Measurements from ENCODE around the gene SEPTIN1.

Gene SEPTIN1, protein sequence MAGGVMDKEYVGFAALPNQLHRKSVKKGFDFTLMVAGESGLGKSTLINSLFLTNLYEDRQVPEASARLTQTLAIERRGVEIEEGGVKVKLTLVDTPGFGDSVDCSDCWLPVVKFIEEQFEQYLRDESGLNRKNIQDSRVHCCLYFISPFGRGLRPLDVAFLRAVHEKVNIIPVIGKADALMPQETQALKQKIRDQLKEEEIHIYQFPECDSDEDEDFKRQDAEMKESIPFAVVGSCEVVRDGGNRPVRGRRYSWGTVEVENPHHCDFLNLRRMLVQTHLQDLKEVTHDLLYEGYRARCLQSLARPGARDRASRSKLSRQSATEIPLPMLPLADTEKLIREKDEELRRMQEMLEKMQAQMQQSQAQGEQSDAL

DNA sequence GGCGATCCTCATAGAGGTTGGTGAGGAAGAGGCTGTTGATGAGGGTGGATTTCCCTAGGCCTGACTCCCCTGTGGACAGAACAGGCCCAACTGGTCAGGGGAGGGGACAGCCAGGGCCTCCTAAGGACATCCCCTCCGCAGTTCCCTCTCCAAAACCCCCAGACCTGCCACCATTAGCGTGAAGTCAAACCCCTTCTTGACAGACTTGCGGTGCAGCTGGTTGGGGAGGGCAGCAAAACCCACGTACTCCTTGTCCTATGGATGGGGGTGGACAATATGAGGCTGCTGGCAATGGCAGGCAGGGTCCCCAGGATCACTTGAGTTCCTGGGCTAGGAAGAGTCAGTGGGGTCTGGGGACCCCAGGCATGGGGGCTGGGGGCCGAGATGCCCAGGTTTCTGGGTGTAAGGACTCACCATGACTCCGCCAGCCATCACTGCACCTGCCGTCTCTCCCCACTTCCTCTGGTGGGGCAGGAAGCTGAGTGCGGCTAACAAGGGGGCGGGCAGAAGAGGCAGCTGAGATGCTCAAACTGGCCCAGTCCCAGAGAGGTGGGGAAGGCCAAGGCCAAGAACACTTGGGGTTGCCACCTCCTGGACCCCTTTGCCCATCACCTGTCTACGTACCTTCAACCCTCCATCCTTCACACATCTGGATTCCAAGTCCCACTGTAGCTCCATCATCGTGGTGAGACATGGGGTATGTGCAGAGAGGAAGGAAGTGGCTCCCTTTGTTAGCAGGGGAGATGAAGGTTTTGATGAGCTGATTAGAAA, at the start of gene SEPTIN1:
Gene SEPTIN1 (minus strand): TSS at position 451 of the 771 bp plus-strand sequence. CDS start 19 bp downstream, at position 432.
- no peak for DNase-seq

DNA sequence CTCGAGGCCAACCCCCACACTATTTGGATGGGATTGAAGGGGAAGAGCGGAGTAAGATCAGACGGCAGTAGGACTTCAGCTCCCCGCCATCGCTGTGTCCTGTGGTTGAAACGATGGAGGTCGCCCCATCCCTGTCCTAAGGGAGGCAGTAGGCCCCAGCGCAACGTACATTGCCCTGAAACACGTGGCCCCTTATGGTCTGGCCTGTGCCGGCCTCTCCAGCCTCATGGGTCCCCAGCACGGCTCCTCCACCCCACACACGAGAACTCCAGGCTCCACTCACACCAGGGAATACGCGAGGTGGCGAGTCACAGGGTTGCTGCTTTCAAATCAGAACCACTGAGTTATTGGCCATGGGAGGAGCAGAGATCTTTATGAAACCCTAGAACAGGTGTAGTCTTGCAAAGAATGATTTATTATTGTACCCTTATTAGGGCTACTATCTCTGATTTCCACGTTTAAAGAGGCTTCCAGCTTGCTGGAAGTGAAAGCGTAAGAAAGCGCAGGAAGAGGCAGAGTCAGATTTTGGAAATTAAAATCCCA, 48.1 kb upstream of the SEPTIN1 start:
- DNase-seq, result no peak

DNA sequence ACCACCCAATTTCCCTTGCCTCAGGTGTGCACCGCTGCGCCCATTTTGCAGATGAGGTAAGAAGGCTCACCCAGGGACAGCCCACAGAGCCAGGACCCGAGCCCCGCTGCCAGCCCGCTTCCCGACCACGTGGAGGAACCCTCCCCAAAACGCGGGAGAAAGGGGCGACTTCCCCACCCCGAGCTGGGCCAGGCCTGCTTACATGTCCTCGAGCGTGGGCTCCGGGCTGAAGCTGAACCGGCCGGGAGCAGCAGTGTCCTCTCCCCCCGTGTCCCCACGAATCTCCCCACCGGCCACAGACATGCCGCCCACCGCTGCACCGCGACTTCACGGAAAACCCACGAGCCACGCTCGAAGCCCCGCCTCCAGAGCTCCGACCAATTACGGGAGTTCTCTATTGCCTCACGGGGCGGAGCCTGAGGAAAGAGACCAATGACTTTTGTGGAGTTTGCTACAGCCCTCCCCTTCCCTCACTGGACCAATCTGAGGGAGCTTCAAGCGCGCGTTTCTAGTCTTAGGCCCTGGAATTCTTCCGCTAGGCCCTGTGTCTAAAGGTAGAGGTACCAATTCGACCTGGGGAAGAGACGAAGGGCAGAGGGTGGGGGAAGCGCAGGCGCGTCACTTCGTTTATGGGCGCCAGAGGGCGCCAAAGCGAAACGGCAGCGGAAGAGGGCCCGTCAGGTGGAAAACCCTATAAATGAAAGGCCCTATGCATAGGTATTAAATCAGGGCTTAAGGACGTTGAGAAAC, 47.5 kb upstream of the SEPTIN1 start, which contains the start of gene DCTPP1:
Gene DCTPP1 (minus strand): TSS at position 353 of the 750 bp plus-strand sequence. CDS start 50 bp downstream, at position 303.
- DNase-seq, result peak; percentile 98

DNA sequence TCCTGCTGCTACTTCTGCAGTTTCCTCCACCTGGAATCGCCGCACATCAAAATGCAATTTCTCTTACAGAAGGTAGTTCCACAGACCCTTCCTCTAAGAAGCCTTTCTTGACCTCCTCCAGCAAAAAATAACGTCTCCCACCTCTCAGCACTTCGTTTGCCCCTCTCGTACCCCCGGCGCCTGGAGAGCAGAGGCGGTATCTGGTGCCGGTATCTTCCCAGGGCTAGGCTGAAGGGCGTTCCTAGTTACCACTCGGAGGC, 47.0 kb upstream of the SEPTIN1 start:
- DNase-seq, result no peak

DNA sequence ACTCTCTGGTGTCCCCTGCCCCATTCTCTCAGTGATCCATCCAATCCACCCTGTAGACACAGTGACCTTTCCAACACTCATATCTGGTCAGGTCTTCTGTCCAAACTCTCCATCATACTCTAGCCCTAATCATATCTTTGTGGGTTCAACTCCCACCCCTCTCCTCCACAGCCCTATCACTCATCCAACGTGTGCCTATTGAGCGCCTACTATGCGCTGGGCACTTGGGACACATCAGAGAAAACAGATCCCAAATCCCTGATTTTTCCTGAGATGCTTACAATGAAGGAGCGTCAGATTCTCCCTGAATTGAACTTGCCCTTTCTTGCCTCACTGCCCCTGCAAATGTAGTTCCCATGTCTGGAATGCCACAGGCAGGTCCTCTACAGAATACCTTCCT, 45.7 kb upstream of the SEPTIN1 start:
- no peak for DNase-seq

DNA sequence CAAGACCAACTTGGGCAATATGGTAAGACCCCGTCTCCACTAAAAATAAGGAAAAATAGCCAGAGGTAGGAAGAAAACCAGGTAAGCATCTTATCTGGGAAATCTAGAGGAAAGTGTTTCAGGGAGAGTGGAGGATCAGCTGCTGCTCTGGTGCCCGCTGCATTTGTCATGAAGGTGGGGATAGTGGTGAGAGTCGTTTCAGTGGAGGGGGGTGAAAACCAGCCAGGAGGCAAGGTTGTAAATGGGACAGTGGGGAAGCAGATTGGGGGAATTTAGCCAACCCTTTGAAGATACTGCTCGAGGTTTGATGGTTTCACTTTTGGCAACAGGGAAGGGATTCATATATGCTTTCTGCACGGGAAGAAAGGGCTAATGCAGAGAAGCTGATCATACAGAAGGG, 38.6 kb upstream of the SEPTIN1 start:
- DNase-seq, result no peak

DNA sequence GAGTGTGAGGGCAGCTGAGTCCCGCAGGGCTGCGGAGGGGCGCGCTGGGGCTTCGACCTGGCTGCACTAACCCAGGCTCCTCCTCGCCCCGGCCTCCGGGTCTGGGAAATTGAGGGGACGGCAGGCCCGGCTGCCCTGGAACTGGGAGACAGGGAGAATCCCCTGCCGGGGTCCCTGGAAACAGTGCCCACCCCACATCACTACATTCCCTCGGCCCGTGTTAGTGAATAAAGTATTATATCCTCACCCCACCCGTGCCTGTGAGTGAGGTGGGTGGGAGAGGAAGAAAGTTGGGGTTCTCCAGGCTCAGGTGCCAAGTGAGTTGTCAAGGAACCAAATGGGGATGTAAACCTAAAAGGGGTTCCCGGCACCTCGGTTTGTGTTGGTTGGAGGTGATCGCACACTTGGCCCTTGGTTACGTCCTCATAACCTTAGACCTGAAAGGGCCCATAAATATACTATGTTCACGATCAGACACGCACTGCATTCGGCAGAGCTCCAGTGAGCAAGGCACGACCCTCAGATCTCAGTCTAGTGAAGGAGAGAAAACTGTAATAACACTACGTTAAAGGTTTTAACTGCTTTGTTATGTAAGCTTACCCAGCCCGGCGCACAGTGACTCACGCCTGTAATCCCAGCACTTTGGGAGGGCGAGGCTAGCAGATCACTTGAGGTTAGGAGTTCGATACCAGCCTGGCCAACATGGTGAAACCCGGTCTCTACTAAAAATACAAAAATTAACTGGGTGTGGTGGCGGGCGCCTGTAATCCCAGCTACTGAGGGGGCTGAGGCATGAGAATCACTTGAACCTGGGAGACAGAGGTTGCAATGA, 36.2 kb upstream of the SEPTIN1 start:
- no peak for DNase-seq

DNA sequence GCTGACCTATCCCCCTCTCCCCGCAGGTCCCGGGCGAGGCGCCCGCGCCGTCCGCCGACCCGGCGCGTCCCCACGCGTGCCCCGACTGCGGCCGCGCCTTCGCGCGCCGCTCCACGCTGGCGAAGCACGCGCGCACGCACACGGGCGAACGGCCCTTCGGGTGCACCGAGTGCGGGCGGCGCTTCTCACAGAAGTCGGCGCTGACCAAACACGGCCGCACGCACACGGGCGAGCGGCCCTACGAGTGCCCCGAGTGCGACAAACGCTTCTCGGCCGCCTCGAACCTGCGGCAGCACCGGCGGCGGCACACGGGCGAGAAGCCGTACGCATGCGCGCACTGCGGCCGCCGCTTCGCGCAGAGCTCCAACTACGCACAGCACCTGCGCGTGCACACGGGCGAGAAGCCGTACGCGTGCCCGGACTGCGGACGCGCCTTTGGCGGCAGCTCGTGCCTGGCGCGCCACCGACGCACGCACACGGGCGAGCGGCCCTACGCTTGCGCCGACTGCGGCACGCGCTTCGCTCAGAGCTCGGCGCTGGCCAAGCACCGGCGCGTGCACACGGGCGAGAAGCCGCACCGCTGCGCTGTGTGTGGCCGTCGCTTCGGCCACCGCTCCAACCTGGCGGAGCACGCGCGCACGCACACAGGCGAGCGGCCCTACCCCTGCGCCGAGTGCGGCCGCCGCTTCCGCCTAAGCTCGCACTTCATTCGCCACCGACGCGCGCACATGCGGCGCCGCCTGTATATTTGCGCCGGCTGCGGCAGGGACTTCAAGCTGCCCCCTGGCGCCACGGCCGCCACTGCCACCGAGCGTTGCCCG, 35.4 kb upstream of the SEPTIN1 start:
- DNase-seq, result peak; percentile 91

DNA sequence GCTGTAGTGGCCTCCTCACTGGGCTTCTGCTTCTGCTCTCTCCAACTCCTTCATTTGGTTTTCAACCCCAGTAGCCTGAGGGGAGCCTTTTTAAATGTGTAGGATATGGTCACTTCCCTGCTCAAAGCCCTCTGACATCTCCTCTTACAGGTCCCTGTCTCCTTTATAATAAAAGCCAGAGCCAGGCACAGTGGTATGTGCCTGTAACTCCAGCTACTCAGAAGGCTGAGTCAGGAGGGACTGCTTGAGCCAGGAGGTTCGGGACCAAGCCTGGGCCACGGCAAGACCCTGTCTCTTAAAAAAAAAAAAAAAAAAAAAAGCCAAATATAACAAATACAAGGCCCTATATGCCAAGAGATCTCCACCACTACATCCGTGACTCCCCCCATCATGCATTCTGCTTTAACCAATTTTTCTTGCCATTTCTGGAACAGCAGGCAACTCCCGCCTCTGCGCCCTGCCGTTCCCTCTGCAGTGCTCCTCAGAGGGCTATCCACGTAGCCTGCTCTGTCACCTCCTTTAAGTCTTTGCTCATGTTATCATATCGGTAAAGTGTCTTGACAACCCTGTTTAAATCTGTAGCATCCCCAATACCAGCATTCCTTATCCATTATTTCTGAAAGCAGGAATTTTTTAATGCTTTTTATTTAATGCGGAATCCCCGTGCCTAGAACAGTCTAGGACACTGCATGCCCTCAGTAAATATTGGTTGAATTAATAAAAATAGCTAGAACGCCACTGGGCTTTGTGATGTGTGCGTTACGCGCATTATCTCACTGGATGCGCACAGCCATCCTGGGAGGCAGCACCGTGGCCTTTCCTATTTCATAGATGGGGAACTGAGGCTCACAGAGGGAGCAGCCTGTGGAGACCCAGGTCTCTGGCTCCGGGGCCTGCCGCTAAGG, 34.5 kb upstream of the SEPTIN1 start:
- peak; percentile 78 for DNase-seq

DNA sequence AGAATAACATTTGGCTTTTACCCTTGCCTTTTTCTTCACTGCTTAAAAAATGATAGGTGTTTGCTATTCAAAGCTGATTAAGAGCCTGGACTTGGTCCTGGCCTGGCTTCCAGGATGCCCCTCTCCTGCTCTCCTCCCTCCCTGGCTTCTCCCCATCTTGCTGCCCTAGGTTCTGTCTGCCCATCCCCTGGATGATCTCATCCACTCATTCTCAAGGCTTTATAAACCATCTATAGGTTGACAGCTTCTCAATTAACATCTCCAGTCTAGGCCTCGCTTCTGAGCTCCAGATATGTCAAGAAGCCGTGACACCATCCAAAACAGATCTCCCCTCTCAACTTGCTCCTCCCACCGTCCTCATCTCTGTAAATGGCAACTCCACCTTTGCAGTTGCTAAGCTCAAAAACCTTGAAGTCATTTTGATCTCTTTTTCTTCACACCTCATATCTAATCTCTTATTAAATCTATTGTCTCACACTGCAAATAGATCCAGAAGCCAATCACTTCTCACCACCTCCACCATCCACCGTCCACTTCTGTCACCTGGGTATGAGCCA, 33.8 kb upstream of the SEPTIN1 start:
- no peak for DNase-seq

DNA sequence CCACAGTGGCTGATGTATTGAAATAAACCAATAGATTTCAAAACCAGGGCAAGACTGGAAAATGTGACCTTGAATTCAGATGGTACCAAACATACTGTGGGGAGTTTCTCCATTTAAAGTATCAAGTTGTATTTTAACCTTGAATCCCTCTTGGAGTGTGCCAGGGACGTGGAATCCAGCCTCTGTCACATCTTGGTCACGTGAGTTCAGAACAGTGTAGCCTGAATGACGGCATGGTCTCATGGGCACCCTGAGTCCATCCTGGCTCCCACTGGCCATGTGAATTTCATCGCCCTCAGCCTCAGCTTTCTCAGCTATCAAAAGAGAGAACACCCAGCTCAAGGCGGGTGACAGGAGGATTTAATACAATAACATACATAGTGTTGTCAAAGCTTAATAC, 31.8 kb upstream of the SEPTIN1 start:
- DNase-seq, result no peak

DNA sequence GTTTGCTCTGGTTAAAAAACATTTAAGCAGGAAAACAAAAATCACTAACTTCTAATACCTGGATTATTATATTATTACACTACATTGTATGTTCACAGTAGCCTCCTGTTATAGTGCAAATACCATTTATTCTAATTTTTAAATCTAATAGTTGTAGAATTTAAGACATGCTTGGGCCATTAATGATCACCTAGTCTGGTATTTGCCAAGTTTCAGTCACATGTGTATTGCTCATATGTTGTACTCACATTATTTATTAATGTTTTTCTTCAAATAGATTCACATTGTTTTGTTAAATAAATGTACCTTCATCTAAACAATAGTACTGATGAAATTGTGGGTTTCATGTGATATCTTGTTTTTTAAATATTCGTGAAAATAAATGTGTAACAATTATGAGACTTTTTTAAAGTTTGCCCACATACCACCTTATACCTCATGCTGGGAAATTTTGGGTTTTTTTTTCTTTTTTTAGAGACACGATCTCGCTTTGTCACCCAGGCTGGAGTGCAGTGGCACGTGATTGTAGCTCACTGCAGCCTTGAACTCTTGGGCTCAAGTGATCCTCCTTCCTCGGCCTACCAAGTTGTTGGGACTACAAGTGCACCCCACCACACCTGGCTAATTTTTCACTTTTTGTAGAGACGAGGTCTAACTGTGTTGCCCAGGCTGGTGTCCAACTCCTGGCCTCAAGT, 30.9 kb upstream of the SEPTIN1 start:
- no peak for DNase-seq

DNA sequence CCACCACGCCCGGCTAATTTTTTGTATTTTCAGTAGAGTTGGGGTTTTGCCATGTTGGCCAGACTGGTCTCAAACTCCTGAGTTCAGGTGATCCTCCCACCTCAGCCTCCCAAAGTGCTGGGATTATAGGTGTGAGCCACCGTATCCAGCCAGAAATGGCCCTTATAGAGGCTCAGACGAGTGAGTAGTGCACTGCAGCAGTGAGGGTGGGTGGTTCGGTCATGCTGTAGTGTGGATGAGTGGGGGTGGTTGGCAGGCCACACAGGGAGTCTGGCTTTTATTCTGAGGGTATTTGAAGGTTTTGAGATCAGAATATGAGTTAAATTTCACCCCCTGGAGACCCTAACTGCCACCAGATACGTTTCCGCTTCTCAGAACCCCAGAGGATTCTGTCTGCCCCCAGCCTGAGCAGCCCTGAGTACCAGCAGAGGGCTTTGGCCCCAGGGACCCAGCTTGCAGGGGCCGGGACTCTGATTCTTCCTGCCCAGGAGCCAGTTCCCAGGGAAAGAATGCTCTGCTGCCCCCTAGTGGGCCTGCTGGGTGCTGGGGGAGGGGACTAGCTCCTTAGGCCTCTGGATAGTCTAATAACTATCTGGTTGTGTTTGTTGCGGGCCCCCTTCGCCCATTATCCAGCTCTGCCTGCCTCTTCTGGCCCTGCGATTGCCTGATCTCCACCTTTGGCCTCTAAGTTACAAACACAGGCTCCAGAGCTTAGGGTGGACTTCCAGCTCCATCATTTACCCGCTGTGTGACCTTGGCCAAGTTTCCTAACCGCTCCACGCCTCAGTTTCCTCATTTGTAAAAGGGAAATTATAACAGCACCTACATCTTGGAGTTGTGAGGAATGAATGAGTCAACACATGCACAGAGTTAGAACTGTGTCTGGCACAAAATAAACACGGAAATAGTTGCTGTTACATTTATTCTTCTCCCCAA, 27.0 kb upstream of the SEPTIN1 start:
- peak; percentile 97 for DNase-seq

DNA sequence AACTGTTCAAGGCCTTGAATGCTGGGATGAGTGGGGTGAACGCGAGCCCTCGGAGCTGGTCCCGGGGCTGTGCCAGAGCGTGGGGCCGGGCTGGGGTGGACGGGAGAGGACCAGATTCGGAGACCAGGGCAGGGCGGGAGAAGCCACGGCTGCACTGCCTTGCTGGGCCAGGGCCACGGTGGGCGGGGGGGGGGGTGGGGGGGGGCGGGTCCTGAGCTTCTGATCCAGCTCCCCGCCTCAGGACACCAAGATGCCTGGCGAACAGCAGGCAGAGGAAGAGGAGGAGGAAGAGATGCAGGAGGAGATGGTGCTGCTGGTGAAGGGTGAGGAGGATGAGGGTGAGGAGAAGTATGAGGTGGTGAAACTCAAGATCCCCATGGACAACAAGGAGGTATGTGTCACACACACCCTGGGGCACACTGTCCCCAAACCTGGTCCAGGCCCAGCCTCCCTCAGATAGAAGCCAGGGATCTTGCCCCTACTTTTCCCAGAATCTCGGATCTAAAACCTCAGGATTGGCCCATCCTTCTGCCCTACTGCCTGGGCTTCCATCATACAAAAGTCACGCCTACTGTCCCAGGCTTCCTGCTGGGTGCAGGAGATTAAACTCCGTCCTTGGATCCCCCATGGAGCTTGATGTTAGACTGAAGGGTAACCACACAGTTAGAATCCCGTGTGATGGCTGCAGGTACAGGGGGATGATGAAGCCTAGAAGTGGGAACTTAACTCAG, 25.6 kb upstream of the SEPTIN1 start:
- DNase-seq, result no peak

DNA sequence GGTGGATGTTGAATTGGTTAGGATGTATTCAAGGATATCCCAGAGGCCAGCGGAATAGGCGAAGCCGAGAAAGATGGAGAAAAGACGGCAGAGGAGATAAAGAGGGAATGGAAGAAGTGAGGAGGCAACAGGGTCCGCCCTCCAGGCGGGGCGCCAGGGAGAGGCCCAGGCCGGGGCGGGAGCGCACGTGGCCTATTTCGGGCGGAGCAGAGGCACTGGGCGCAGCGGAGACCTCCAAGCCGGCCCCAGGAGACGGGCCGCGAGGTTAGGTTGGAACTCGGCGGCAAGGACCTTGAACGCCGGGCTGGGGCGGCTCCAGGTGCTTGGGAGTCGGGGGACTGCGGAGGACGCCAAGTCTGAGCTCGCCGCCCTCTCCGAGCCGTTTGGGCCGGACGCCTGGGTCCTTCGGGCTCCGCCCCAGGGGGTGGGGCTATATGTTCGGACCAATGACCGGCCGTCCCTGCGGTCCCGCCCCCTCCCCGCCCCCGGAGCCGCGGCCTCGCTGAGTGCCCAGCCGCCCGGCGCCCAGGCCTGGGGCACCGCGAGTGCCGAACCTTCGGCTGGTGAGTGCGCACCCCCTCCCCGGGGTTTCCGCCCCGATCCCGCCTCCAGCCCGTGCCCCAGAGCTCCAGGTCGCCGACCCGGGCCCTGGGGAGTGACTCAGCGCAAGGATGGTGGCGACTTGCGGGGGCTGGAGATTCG, 24.9 kb upstream of the SEPTIN1 start, which contains the start of gene ZNF771:
Gene ZNF771 (plus strand): TSS at position 505 of the 702 bp plus-strand sequence. CDS start 448 bp downstream, outside the sequence.
- peak; percentile 93 for DNase-seq

DNA sequence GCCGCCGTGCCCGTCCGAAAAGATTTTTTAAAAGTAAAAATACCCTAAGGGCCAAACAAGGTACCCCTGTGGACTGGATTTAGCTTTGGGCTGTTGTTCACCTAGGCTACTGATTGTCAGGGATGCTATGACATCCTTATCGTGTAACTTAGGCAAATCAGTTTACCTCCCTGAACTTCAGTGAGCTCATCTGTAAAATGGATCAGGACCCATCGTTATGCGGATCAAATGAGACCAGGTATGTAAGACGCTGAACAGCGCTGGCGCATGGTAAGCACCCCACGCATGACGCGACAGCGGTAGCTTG, 24.4 kb upstream of the SEPTIN1 start:
- DNase-seq, result no peak

Data from islet precursor cell (in vitro differentiated cells).